Kidney epithelial cell (primary cell): Measurements from ENCODE around the gene ETS2. TPM values are rescaled to one million over a fixed set of nuclear protein-coding genes. Genes with fewer than 3 reads are reported as not detected.
"Not testable (repeated sequence)": the region's sequence is repeated elsewhere in the genome, so short reads cannot be mapped to it uniquely, and the experiment has no call there.

Experiments
- DNase-seq: peaks from one replicate; pipeline ENCODE4 v3.0.0-alpha.2; 2010; ENCODE audit warnings: low read depth
- H3K27me3 ChIP-seq: 2 replicates; pipeline ENCODE4 v1.6.0; 2011; ENCODE audit warnings: low read length; ENCODE audit not compliant: control insufficient read depth, insufficient read depth
- H3K36me3 ChIP-seq: 2 replicates; pipeline ENCODE4 v1.5.1; 2011; ENCODE audit warnings: low read length; ENCODE audit not compliant: control insufficient read depth, insufficient read depth
- H3K4me3 ChIP-seq: 2 replicates; pipeline ENCODE4 v1.5.1; 2011; ENCODE audit warnings: low read depth, mild to moderate bottlenecking, control low read depth, low read length
- total RNA-seq: library from RNA; depleted of rRNA; stranded (reverse); fragments of >200 nt; gene quantifications from 2 replicates; pipeline ENCODE4 v1.2.3, GENCODE V29; 2015
- TF ChIP-seq, protein P1 (sequence below): IDR thresholded peaks from 2 replicates; pipeline ENCODE4 v1.5.1; 2011; ENCODE audit warnings: mild to moderate bottlenecking, moderate library complexity, low read length, control low read depth, inconsistent platforms; ENCODE audit not compliant: insufficient read depth, poor library complexity, severe bottlenecking

Gene ETS2
- total RNA-seq, 1 donor from 2014 or later: 41.2 TPM

DNA sequence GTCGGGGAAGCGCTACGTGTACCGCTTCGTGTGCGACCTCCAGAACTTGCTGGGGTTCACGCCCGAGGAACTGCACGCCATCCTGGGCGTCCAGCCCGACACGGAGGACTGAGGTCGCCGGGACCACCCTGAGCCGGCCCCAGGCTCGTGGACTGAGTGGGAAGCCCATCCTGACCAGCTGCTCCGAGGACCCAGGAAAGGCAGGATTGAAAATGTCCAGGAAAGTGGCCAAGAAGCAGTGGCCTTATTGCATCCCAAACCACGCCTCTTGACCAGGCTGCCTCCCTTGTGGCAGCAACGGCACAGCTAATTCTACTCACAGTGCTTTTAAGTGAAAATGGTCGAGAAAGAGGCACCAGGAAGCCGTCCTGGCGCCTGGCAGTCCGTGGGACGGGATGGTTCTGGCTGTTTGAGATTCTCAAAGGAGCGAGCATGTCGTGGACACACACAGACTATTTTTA lies 17.1 kb downstream of the ETS2 start:
- H3K4me3 ChIP-seq: no peak overlapping the region
- DNase-seq: no peak
- H3K27me3 ChIP-seq: no peaks in the 10 kb centered on the region
- TF ChIP-seq, protein P1, sequence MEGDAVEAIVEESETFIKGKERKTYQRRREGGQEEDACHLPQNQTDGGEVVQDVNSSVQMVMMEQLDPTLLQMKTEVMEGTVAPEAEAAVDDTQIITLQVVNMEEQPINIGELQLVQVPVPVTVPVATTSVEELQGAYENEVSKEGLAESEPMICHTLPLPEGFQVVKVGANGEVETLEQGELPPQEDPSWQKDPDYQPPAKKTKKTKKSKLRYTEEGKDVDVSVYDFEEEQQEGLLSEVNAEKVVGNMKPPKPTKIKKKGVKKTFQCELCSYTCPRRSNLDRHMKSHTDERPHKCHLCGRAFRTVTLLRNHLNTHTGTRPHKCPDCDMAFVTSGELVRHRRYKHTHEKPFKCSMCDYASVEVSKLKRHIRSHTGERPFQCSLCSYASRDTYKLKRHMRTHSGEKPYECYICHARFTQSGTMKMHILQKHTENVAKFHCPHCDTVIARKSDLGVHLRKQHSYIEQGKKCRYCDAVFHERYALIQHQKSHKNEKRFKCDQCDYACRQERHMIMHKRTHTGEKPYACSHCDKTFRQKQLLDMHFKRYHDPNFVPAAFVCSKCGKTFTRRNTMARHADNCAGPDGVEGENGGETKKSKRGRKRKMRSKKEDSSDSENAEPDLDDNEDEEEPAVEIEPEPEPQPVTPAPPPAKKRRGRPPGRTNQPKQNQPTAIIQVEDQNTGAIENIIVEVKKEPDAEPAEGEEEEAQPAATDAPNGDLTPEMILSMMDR: no peak
- H3K36me3 ChIP-seq: peaks cover 9% of the 10 kb centered on the region

DNA sequence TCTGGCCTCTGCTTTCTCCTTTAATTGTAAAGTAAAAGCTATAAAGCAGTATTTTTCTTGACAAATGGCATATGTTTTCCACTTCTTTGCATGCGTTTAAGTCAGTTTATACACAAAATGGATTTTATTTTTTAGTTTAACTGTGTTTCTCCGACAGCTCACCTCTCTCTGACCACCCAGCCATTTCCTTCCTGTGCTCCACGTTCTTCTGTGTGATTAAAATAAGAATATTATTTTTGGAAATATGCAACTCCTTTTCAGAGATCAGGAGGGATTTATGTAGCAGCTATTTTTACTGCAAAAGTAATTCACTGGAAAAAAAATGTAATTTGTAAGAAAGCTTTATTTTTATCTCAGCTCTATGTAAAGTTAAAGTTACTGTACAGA lies 18.0 kb downstream of the ETS2 start:
- peaks cover 9% of the 10 kb centered on the region for H3K36me3 ChIP-seq

DNA sequence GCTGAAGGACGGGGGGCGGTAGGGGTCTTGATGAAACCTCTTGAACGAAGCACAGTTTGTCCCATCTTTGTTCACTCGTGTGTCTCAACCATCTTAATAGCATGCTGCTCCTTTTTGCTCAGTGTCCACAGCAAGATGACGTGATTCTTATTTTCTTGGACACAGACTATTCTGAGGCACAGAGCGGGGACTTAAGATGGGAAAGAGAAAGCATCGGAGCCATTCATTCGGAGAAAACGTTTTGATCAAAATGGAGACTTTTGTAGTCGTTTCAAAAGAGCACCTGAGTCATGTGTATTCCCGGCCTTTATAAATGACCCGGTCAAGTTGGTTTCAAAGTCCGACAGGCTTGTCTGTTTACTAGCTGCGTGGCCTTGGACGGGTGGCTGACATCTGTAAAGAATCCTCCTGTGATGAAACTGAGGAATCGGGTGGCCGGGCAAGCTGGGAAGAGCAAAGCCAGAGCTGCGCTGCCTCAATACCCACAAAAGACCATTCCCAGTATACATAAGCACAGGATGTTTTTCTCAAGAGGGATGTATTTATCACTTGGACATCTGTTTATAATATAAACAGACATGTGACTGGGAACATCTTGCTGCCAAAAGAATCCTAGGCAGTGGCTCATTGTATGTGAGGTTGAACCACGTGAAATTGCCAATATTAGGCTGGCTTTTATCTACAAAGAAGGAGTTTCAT lies 18.5 kb downstream of the ETS2 start:
- peaks cover 9% of the 10 kb centered on the region for H3K36me3 ChIP-seq
- H3K27me3 ChIP-seq: no peaks in the 10 kb centered on the region
- DNase-seq: no peak
- no peak overlapping the region for H3K4me3 ChIP-seq
- TF ChIP-seq, protein P1: no peak

More for the DNA sequence above, 18.0 kb downstream of the ETS2 start:
- H3K27me3 ChIP-seq: no peaks in the 10 kb centered on the region
- DNase-seq: no peak
- TF ChIP-seq, protein P1: no peak
- H3K4me3 ChIP-seq: no peak overlapping the region

DNA sequence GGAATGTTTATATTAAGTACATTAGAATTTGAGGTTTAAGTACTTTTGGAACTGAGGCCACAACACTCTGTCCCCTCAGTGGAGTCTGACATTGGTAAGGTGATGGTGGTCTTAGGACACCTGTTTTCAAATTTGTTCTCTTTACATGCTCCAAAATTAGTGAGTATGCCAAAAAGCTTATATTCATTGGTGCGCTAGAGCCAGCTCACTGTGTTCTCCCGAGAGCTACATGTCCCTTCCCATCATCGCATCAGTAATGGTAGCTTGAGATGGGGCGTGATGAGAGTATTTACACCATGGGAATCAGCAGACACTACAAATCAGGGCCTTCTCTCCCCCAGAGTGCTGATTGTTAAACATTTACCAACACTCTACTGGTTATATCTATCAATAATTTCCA lies 19.5 kb downstream of the ETS2 start:
- H3K27me3 ChIP-seq: no peaks in the 10 kb centered on the region
- DNase-seq: no peak
- H3K4me3 ChIP-seq: no peak overlapping the region
- TF ChIP-seq, protein P1: no peak
- peaks cover 6% of the 10 kb centered on the region for H3K36me3 ChIP-seq

DNA sequence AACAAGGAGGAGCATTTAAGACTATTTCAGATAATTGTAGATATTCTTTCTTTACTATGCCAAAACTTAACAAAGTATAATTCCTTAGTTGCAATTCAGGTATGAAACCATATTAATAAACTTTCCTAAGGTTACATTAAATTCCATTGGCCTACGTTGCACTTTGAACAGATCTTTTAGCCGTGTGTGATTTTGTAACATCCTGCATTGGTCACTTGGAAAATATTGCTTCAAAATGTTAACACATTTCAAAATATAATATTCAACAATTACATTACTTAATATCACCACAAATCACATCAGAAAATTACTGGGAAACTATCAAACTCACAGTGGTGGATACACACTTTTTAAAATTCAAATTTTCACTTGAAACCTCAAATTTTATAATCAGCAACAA lies 20.2 kb downstream of the ETS2 start:
- Histone ChIP-seq H3K36me3 (peaks cover 4% of the 10 kb centered on the region), H3K27me3 (no peaks in the 10 kb centered on the region), H3K4me3 (no peak overlapping the region)
- no peak for DNase-seq
- TF ChIP-seq, protein P1: no peak

DNA sequence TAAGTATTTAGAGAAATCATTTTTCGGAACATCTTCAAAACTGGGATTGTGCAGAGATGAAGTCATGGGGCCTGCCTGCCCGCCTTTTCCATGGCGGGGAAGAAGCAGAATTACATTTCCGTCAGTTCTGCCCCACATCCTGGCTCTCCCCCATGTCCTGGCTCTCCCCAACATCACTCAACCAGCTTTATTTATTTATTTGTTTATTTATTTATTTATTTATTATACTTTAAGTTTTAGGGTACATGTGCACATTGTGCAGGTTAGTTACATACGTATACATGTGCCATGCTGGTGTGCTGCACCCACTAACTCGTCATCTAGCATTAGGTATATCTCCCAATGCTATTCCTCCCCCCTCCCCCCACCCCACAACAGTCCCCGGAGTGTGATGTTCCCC lies 22.4 kb downstream of the ETS2 start:
- not testable (repeated sequence) for H3K4me3 ChIP-seq, DNase-seq, H3K27me3 ChIP-seq, H3K36me3 ChIP-seq
